Left hindlimb (tissue), 1 donor: ENCODE measurements around the gene HDAC9.
"Not testable (repeated sequence)": the region's sequence is repeated elsewhere in the genome, so short reads cannot be mapped to it uniquely, and the experiment has no call there.

Experiments
- DNase-seq: peaks from one replicate; pipeline ENCODE4 v3.0.0-alpha.2; 2018

Gene HDAC9

DNA sequence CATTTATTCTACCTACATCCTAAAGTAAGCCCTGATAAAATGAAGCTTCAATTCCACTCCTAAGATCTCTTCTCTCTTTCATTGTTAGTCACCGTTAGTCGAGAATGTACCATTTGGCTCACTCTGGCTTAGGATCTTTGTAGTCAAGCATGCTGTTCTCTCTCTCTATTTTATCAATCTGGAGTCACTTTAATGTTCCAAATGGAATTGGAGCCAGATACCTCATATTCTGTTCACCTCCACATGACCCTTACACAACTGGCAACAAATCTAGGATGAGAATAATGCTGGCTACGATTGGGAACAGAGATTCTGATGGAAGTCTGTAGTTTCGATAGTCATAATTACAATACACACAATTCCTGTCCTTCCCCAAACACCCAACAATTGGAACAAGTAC, 408.1 kb downstream of the HDAC9 start:
- DNase-seq, result no peak

DNA sequence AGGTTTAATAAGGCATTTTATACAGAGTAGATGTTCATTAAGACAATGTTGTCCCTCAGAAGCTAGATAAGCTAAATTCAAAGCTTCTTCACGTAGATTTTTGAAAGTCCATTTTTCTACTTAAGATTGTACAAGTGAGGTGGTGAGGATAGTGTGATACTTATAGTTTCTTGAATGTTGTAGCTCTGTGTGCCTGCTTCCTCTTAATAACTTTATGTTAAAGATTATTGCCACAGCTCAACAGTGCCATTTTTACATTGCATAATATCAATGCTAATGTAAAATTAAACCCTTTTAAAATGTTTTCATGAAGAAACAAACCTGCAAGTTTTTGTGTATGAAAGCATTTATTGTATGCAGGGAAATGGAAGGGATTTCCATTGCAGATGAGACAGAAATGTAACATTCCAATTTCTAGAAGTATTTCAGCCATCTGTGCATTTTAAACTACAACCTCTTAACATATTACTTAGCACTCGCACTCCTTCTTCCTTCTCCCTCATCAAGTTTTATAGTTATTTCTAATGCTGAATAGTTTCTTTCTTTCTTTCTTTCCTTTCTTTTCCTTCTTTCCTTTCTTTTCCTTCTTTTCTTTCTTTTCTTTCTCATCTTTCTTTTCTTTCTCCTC, 409.9 kb downstream of the HDAC9 start:
- no peak for DNase-seq

DNA sequence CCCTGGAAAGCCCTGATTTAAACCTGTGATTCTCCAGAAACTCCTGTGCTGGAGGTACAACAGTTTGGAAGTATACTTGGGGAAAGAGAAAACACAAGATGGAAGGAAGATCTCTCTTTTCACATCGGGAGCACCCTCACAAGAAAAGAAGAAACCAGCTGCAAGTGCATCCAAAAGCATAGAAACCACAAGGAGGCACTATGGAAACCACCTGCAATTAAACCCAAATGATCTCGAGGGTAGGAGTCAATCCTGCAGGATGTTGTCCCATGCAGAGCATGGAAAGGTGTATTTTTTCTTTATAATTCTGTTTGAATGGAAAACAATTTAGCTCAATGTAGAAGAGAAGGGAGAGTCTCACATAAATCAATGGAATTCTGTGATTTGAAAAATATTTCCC, 411.4 kb downstream of the HDAC9 start:
- DNase-seq, result no peak

DNA sequence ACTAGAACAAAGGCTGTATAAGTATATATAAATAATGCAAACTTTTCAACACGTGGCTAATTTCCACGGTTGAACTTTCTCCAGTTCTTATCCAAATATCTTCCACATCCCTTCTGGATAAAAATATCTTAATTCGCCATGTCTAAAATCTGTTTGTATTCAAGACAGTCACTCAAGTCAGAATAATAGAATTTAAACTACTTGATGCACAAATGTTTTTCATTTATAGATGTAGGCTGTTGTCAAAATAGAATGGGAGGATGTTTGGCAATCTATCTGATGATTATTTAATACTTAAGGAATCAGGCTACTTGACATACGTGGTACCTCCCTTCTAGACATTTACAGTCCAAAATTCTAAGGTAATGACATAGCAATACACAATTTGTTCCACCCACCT, 417.6 kb downstream of the HDAC9 start:
- DNase-seq, result no peak

DNA sequence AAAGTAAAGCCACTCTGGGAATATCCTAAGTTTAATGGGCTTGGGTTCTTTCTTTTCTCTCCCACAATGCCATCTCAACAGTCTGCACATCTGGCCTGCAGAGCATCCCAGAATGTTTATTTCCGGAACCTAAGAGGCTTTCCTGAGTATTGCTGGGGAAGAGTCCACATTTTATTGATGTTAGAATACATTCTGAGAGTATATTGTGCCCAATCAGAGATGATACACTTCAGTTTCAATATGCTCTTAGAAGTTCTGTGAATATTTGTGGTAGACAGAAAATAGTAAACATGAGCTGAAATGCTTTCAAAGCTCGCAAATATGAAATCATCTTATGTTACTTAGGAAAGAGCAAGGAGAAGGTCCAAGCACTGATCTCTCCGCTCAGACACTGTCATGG, 421.3 kb downstream of the HDAC9 start:
- no peak for DNase-seq

DNA sequence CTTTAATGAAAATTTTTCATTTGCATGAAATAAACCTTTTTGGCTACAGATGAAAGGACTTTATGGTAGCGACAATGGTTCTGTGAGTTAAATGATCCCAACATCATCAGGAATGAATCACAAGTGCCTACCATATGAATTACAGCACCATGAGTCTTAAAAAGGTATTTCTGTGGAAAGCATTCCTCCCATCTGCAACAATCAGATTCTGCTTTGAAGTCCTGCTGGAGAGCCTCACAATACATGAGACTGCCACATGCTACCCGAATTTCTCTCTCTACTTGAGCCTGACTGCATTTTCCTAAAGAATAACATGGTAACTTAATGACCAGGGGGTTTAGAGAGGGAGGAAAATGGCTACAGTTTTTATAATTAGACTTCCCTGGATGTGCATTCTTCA, 431.6 kb downstream of the HDAC9 start:
- DNase-seq, result no peak

DNA sequence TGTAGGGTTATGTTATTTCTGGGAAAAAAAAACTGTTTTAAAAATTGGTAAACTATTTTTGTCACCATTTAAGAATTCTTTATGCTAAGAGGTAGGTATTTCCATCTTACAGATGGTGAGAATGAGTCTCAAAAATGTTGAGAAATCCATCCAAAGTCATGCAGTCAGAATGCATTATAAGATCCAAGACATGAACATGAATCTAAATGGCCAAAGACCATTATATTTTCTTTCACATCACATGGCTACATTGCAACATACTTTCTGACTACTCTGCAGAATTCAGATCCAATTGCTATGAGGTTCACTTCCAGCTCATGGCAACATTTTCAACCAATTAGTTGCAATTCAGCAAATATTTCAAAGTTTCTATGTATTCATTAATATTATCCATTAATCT, 440.7 kb downstream of the HDAC9 start:
- no peak for DNase-seq

DNA sequence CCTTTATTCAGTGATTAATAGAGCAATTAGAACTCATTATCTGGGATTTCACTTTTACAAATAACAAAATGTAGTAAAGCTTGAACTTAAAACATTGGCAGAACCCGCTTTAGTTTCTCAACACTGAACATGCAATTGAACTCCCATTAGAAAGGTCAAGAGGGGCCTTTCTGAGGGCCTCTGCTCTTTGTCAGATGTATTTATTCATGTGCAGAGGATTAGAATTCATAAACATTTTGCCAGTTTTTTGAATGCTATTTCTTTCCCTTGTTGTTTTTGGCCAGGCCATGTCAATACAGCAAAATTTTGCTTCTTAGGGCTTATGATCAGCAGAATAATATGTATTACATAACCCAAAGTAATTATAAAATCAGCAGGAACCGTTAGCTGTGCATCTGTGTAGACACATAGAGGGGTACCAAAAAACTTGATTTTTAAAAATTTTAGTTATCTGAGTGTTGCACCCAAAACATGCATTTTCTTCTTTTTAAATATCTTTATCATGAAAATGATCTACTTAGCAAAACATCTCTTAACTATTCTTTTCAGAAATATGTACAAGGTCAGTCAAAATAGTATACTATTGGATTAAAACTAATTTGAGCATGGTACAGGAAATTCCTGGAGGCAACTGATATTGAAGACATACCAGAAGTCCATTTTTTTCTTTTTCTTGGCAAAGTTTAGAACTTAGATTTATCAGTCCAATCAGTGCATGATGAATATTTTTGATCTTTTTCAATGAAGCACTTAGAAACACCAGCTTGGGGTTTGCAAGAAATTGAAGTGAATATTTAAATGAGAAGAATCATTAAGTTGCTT, 444.4 kb downstream of the HDAC9 start:
- DNase-seq, result no peak

DNA sequence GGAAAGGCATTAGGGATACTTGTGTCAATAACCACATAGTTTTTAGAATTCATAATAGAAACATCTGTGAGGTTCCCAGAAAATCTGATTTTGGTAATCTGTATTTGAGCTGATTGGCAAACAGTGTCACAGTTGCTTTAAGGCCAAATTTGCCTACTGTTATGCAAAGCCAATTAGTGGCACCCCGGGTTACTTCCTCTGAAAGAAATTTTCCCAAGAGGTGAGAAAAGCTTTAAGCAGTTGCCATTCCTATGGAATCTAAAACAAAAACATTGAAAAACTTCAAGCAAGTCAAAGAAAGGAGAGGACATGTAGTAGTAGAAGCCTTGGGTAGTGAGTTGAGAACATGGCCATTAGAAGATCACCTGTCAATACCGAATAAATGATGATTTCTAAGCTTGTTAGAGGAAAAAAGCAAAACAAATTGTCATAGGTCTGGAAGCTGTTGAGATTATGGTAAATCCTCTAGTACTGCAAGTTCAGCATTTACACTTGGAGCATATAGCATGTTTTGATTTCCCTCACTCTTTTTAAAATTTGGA, 445.1 kb downstream of the HDAC9 start:
- DNase-seq, result no peak

DNA sequence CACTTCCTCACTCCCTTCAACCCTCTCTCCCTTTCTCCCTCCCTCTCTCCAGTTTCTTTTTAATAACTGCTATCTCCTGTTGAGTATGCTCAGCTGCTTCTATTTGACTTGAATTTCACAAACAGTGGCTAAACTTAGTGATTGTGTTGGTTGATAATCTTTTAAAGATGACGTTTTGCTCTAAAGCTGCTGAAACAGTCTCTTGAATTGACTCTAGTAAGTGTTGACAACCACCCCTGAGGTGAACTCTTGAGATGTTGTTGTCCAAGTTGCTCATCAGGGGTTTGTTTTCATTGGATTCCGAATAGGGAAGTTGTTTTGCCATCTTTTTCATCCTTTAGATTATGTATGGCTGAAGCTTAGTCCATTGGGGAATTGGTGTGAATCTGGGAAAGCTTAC, 445.7 kb downstream of the HDAC9 start:
- DNase-seq, result no peak

DNA sequence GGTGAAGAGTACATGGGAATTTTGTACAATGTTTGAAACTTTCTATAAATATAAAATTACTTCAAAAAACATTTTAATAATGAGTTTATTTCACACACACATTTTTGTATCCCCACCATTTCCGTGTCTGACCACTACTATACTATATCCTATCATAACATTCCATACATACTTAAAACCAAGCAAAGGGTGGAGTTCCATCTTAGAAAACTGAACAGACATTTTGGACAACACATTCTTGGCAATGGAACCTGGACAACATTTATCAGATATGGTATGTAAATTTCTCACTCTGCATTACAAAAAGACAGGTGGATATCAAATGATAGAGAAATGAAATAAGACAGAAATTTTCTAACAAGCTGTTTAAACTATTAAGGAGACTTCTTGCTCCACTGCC, 453.0 kb downstream of the HDAC9 start:
- no peak for DNase-seq

DNA sequence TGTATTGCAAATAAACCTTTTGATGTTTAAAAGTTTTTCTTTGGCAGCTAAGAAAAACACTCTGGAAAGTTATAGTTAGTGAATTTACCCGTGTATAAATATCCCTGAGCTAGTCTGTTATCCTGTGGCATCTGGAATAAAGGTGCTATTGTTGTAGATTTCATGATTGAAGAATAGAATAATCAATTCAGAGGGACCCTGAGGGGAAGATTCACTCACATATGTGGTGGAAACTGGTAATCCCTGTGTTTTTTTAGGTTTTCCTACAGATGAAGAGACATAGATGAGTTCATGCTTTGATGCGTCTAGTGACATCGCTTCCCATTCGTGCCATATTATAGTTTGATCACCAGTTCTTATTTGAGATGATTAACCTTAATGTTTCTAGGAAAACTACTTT, 457.3 kb downstream of the HDAC9 start:
- no peak for DNase-seq

DNA sequence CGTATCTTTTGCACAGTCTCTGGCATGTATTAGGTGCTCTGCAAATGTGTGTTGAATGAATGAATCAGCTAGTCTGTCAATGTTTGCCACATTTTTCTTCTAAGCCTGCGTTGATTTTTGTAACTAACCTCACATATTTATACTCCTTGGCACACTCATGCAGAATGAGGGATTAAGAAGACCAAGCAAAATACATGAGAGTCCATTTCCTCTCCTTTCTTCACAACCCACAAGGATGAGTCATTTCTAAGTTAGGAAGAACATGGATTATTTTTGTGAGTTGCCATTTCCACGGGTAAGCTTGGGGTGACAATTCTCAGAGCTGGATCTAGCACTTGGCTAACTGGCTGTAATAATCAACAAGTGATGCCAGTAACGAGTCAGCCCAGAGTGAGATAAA, 463.1 kb downstream of the HDAC9 start:
- no peak for DNase-seq

DNA sequence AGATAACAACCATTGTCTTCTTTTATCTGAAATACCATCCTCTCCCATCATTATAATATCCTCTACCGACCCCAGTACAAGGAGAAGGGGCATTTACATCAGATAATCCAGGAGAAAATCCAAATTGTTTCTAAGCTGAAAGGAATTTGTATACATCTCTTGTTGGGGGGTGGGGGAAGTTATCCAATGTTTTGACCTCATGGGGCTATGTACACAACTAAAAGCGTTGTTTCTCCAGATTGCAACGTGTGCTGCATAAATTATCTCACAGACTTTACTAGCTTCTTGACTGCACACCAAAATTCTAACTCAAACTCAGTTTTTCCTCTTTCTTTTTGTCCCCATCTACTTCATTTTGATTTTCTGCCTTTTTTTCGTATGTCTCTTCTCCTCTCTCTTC, 465.2 kb downstream of the HDAC9 start:
- DNase-seq, result no peak

DNA sequence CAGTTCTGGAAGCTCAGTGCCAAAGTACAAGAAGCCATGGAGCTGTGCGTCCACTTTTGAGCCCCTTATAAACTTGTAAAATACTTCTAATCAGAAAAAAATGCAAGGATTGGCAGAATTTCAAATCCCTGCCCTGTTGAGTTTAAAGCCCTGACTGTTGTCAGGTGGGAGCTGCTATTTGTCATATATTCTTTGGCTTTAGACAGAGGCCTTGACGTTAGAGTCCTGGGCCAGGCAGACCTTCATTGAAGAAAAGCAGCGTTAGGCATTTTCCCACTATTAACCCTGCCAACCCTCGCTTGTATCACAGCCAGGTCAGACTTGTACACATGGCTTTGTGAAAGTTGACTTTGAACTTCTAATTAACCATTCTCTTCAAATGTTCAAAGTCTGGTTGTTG, 466.5 kb downstream of the HDAC9 start:
- DNase-seq, result no peak

DNA sequence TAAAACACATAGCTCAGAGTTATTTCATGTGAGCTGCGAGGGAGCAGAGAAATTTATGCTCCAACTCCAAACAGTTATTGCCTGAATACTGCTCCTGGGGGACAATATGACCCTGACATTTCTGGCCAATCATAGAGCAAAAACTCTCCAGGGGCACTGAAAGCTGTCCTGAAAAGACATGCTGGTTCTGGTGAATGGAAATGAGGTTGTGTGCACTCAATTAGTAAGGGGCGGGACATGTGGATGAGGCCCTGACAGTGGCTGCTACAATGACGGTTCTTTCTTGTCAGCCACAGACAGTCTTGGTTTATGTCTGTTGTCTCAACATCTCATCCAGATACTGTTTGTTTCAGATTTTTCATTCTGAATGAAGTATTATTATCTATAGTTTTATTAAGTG, 470.1 kb downstream of the HDAC9 start:
- no peak for DNase-seq

DNA sequence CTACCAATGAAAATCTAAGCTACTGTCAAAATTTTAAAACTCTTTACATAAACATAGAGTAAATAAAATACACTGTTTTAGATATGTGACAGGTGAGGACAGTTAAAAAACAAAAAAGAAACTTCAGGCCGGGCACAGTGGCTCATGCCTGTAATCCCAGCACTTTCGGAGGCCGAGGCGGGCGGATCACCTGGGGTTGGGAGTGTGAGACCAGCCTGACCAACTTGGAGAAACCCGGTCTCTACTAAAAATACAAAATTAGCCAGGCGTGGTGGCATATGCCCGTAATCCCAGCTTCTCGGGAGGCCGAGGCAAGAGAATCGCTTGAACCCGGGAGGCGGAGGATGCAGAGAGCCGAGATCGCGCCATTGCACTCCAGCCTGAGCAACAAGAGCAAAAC, 472.2 kb downstream of the HDAC9 start:
- not testable (repeated sequence) for DNase-seq

DNA sequence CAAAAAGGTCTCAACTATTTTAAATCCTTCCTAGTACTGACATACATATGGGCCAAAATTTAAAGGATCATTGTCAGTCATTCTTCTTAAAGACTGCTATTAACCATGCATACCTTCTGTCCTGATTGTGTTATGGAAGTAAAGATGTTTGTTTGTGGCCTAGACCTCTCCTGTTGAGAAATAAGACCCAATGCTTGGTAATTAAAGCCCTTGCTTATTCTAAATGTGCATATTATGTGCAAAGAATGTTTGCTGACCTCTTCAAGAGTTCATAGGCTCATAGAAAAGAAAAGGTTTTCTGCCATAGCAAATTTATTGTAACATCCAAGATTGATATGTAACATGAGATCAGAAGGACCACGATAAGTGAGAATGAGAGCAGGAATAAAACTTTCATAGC, 476.3 kb downstream of the HDAC9 start:
- no peak for DNase-seq

DNA sequence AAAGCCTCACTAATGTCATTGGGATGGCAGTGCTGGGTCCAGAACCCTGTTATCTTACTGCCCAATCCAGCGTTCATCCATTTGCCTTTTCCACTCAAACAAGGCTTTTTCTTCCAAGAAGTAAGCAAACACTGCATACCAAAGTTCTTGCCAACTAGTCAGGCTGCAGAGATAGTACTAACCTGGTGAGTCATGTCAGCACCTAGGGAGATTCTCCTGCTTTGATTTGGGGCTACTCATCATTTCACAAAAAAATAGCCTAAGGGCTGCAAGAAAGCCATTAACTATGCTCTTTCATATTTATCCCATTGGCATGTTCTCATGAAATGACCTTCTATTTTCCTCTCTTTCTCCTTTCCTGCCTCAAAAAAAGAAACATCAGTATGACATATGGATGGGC, 479.3 kb downstream of the HDAC9 start:
- no peak for DNase-seq

DNA sequence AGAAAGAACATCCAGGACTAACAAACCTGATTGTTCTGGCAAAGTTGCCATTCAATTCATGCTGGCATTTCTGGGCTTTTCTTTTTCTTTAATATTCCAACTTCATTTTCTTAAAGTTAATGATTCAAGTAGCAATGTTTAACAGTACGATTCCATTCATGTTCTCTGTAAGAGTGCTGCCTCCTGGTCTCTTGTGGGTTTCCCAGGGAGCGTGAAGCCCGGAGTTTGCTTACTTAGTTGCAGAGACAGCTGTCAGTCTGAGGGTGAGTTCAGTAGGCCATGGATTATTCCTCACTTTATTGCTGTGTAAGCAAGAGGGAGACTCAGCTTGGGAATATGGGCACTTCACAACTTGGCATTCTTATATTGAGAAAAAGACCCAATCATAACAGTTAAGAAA, 479.7 kb downstream of the HDAC9 start:
- DNase-seq, result no peak

DNA sequence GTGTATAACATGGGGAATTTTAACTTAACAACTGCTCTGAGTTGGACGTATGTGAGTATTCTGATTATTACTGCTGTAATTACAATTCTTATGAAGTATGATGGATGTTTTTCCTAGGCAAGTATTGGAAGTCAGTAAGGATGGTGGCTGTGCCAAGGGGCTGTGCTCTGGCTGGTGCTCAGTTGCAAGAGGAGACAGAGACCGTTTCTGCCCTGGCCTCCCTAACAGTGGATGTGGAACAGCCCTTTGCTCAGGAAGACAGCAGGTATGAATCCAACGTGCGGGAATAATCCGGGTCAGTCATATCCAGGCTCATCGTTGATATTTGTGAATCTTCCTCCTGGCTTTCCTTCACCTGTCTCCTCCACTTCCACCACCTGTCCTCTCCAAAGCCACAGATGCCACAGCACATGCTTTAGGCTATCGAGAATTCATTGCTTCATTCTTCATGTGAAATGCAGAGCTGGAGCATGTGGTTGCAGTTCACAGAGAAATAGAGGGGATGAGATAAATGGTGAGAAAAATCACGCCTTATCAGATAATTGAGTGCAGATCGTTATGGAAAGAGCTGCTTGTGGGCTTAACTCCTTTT, 480.2 kb downstream of the HDAC9 start:
- DNase-seq, result no peak

DNA sequence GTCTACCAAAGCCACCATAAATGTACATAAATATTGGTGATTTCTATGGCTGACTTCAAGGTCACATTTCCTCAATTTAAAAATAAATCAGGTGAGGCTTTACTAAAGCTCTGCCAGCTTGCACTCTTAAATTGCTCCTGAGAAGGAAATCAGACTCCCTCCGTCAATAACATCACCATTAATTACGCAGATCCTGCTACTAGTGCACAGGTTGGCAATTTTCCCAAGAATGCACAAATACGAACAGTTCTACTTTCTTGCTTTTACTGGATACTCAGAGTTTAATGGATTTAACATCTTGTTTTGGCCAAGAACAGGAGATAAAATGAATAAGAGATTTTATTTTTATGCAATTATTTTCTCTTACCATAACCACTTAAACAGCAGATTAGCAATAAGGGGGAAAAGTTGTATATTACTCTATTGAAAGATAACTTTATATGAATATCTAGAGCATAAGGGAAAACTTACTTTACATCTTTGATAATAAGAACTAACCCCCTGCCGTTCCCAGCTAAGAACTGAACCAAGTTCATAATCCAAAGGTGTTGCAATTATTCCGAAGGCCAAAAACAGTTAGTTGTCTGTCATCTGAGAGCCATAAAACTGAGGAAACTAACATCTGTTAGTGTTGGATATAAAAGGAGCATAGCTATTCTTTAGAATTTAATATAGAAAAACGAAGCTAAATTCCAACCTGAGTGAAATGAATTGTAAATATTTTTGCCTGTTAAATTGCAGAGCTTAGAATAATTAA, 481.3 kb downstream of the HDAC9 start:
- DNase-seq, result no peak

DNA sequence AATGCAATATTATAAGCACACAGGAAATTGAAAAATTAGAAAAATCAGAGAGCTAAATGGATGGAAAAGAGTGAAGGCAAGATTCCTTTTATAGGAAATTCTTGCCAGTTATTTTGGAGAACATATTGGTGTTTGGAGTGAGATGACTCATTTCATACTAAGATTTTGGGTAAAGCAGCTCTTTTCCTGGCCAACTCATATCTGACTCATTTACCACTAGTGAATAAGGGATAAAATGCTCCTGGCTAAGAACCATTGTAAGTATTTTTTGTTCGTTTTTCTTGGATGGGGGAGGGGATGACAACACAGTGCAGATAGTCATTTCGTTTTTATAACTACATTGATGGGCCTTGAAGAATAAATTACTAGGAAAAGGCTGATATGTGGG, 482.6 kb downstream of the HDAC9 start:
- DNase-seq, result no peak
